ENCODE measurements around the gene RHCG.

DNA sequence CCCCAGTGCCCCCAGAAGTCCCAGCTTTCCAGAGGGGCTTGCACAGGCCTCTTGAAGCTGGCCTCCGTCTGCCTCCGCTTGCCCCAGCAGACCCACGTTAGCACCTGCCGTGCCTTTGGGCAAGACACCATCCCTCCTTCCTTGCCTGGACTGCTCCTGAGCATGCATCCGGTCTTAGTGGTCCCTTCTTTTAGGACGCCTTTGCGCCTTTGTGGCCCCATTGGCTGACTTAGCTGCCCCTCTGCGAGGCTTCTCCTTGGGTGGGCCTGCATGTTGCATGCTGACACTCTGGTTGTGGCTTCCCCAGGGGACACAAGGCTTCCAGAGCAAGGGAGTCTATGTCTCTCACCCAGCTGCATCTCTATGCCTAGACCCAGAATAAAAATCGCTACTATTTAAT, 56.6 kb downstream of the RHCG start:
- TF ChIP-seq, protein P1, sequence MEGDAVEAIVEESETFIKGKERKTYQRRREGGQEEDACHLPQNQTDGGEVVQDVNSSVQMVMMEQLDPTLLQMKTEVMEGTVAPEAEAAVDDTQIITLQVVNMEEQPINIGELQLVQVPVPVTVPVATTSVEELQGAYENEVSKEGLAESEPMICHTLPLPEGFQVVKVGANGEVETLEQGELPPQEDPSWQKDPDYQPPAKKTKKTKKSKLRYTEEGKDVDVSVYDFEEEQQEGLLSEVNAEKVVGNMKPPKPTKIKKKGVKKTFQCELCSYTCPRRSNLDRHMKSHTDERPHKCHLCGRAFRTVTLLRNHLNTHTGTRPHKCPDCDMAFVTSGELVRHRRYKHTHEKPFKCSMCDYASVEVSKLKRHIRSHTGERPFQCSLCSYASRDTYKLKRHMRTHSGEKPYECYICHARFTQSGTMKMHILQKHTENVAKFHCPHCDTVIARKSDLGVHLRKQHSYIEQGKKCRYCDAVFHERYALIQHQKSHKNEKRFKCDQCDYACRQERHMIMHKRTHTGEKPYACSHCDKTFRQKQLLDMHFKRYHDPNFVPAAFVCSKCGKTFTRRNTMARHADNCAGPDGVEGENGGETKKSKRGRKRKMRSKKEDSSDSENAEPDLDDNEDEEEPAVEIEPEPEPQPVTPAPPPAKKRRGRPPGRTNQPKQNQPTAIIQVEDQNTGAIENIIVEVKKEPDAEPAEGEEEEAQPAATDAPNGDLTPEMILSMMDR (IDR thresholded peaks at IDR 0.05; ENCODE audit: low read length): no peak
- no peak for TF ChIP-seq EZH2 (IDR thresholded peaks at IDR 0.05; ENCODE audit: borderline replicate concordance, low read length)

Measured in OCI-LY1 (cell line).